ENCODE measurements around the gene JCHAIN.

JCHAIN gene

GRCh38 chr4:70678383-70678999 is 12.2 kb upstream of the JCHAIN start:
- TF ChIP-seq CTCF (IDR thresholded peaks at IDR 0.05; ENCODE audit: low read depth, low read length, missing control alignments), result no peak
- no peak overlapping the region for H3K4me3 ChIP-seq (ENCODE audit: low read depth, low read length)
- no peak for DNase-seq (ENCODE audit: low read depth)
- in situ Hi-C loops (cut with HindIII; ENCODE audit: low sequenced_read_pairs), result no loop called here

GRCh38 chr4:70676554-70677090 is 10.3 kb upstream of the JCHAIN start:
- no peak overlapping the region for H3K4me3 ChIP-seq (ENCODE audit: low read depth, low read length)
- TF ChIP-seq CTCF (IDR thresholded peaks at IDR 0.05; ENCODE audit: low read depth, low read length, missing control alignments), result no peak
- no peak for DNase-seq (ENCODE audit: low read depth)
- in situ Hi-C loops (cut with HindIII; ENCODE audit: low sequenced_read_pairs), result no loop called here

- no peak for TF ChIP-seq CTCF (IDR thresholded peaks at IDR 0.05; ENCODE audit: low read depth, low read length, missing control alignments)
- in situ Hi-C loops (cut with HindIII; ENCODE audit: low sequenced_read_pairs), result no loop called here
- DNase-seq (ENCODE audit: low read depth), result no peak
- H3K4me3 ChIP-seq (ENCODE audit: low read depth, low read length), result no peak overlapping the region
These were observed 8.4 kb upstream of the JCHAIN start for GRCh38 chr4:70674731-70675130.

- no peak overlapping the region for H3K4me3 ChIP-seq (ENCODE audit: low read depth, low read length)
- DNase-seq (ENCODE audit: low read depth), result no peak
- no peak for TF ChIP-seq CTCF (IDR thresholded peaks at IDR 0.05; ENCODE audit: low read depth, low read length, missing control alignments)
- in situ Hi-C loops (cut with HindIII; ENCODE audit: low sequenced_read_pairs), result no loop called here
These were observed 7.9 kb upstream of the JCHAIN start for GRCh38 chr4:70674191-70674590.

- in situ Hi-C loops (cut with HindIII; ENCODE audit: low sequenced_read_pairs), result no loop called here
- no peak for DNase-seq (ENCODE audit: low read depth)
- no peak for TF ChIP-seq CTCF (IDR thresholded peaks at IDR 0.05; ENCODE audit: low read depth, low read length, missing control alignments)
- no peak overlapping the region for H3K4me3 ChIP-seq (ENCODE audit: low read depth, low read length)
These were observed 4.8 kb upstream of the JCHAIN start for GRCh38 chr4:70671091-70671490.

- DNase-seq (ENCODE audit: low read depth), result no peak
- in situ Hi-C loops (cut with HindIII; ENCODE audit: low sequenced_read_pairs), result no loop called here
- H3K4me3 ChIP-seq (ENCODE audit: low read depth, low read length), result no peak overlapping the region
- no peak for TF ChIP-seq CTCF (IDR thresholded peaks at IDR 0.05; ENCODE audit: low read depth, low read length, missing control alignments)
These were observed 4.2 kb upstream of the JCHAIN start for GRCh38 chr4:70670332-70671014.

Data from astrocyte of the cerebellum (primary cell).